CD4-positive, alpha-beta T cell treated with Interferon alpha-2 for 1 hour (primary cell): ENCODE data around the gene CERCAM.
"Not testable (repeated sequence)": the region's sequence is repeated elsewhere in the genome, so short reads cannot be mapped to it uniquely, and the experiment has no call there.

ENCODE experiments used
- DNase-seq, 2 donors: peaks; one replicate each; pipeline ENCODE4 v3.0.0-alpha.2; 2020 to 2022

The CERCAM gene

GRCh38 chr9:128393145-128393775, 27.4 kb upstream of the CERCAM start:
- DNase-seq, result no peak

- no peak for DNase-seq
Observed at GRCh38 chr9:128393970-128394369, 26.7 kb upstream of the CERCAM start.

- DNase-seq, result no peak
Observed at GRCh38 chr9:128394379-128395168, 26.1 kb upstream of the CERCAM start.

- DNase-seq, result no peak
Observed at GRCh38 chr9:128396970-128397613, 23.6 kb upstream of the CERCAM start.

GRCh38 chr9:128397831-128398230, 22.8 kb upstream of the CERCAM start:
- DNase-seq, result no peak

GRCh38 chr9:128399861-128400260, 20.8 kb upstream of the CERCAM start:
- no peak for DNase-seq

- no peak for DNase-seq
Observed at GRCh38 chr9:128404560-128404959, 16.1 kb upstream of the CERCAM start.

GRCh38 chr9:128405077-128405779, 15.4 kb upstream of the CERCAM start:
- no peak for DNase-seq

- DNase-seq, result no peak
Observed at GRCh38 chr9:128405780-128406171, 14.9 kb upstream of the CERCAM start.

GRCh38 chr9:128406848-128407391, 13.7 kb upstream of the CERCAM start:
- no peak for DNase-seq

- no peak for DNase-seq
Observed at GRCh38 chr9:128408963-128409431, 11.7 kb upstream of the CERCAM start.

GRCh38 chr9:128409450-128409849, 11.2 kb upstream of the CERCAM start:
- DNase-seq, result no peak

GRCh38 chr9:128409978-128410377, 10.7 kb upstream of the CERCAM start:
- no peak for DNase-seq

- no peak for DNase-seq
Observed at GRCh38 chr9:128411364-128412119, 9.1 kb upstream of the CERCAM start.

GRCh38 chr9:128412120-128412790, 8.4 kb upstream of the CERCAM start:
- peak; percentile 20 to 58 for DNase-seq

- not testable (repeated sequence) for DNase-seq
Observed at GRCh38 chr9:128413728-128414127, 6.9 kb upstream of the CERCAM start.

GRCh38 chr9:128414461-128414860, 6.2 kb upstream of the CERCAM start:
- DNase-seq, result no peak

- DNase-seq, result no peak
Observed at GRCh38 chr9:128415281-128415680, 5.4 kb upstream of the CERCAM start.

- DNase-seq, result no peak
Observed at GRCh38 chr9:128416014-128416413, 4.6 kb upstream of the CERCAM start.

GRCh38 chr9:128416432-128417019, 4.1 kb upstream of the CERCAM start:
- DNase-seq, result no peak
